ENCODE measurements around the gene LMO7. TPM values are rescaled to one million over a fixed set of nuclear protein-coding genes. Genes with fewer than 3 reads are reported as not detected.

Gene LMO7
- total RNA-seq, 1 experiment from 2014 or later = 105 TPM

- TF ChIP-seq CTCF (IDR thresholded peaks at IDR 0.05; ENCODE audit: unreplicated experiment) = no peak
- CTCF ChIA-PET = no interaction called here
- Mint-ChIP-seq H3K27me3 (ENCODE audit: unreplicated experiment) (no peaks in the 10 kb centered on the region), H3K4me1 (ENCODE audit: low read depth, unreplicated experiment) (peaks cover 8% of the 10 kb centered on the region), H3K27ac (ENCODE audit: unreplicated experiment) (no peak overlapping the region), H3K9me3 (ENCODE audit: low read depth, unreplicated experiment) (no peaks in the 10 kb centered on the region), H3K4me3 (ENCODE audit: low read depth, unreplicated experiment) (no peak overlapping the region), H3K36me3 (ENCODE audit: insufficient read depth, unreplicated experiment) (peaks cover 16% of the 10 kb centered on the region)
- no peak for DNase-seq
- no TSS peak for BruUV-seq (replicated peaks)
- intact Hi-C loops (cut with micrococcal nuclease; ENCODE audit: unreplicated experiment) = loop anchor here (10.0 kb wide), 1 partner anchor 92 kb away; no protein-coding TSS in a partner anchor
Measured at GRCh38 chr13:75702476-75702875, 66.3 kb downstream of the LMO7 start.

- no peak for TF ChIP-seq CTCF (IDR thresholded peaks at IDR 0.05; ENCODE audit: unreplicated experiment)
- H3K9me3 Mint-ChIP-seq (ENCODE audit: low read depth, unreplicated experiment) = no peaks in the 10 kb centered on the region
- no peaks in the 10 kb centered on the region for H3K27me3 Mint-ChIP-seq (ENCODE audit: unreplicated experiment)
- CTCF ChIA-PET = interaction anchor here (1.5 kb wide), 1 partner anchor 161 kb away, joined by 3 read pairs; no protein-coding TSS in a partner anchor
- H3K27ac Mint-ChIP-seq (ENCODE audit: unreplicated experiment) = no peak overlapping the region
- intact Hi-C loops (cut with micrococcal nuclease; ENCODE audit: unreplicated experiment) = loop anchor here (2.0 to 10.0 kb wide), 2 partner anchors 57 to 91 kb away; no protein-coding TSS in a partner anchor
- peaks cover 8% of the 10 kb centered on the region for H3K4me1 Mint-ChIP-seq (ENCODE audit: low read depth, unreplicated experiment)
- no peak for DNase-seq
- H3K4me3 Mint-ChIP-seq (ENCODE audit: low read depth, unreplicated experiment) = no peak overlapping the region
- BruUV-seq (replicated peaks) = no TSS peak
- H3K36me3 Mint-ChIP-seq (ENCODE audit: insufficient read depth, unreplicated experiment) = peaks cover 16% of the 10 kb centered on the region
Measured at GRCh38 chr13:75703769-75704168, 67.6 kb downstream of the LMO7 start.

GRCh38 chr13:75704194-75704926, 68.2 kb downstream of the LMO7 start:
- DNase-seq = no peak
- H3K4me3 Mint-ChIP-seq (ENCODE audit: low read depth, unreplicated experiment) = no peak overlapping the region
- intact Hi-C loops (cut with micrococcal nuclease; ENCODE audit: unreplicated experiment) = loop anchor here (2.0 to 10.0 kb wide), 2 partner anchors 56 to 90 kb away; no protein-coding TSS in a partner anchor
- H3K27me3 Mint-ChIP-seq (ENCODE audit: unreplicated experiment) = no peaks in the 10 kb centered on the region
- no peak for TF ChIP-seq CTCF (IDR thresholded peaks at IDR 0.05; ENCODE audit: unreplicated experiment)
- peaks cover 13% of the 10 kb centered on the region for H3K36me3 Mint-ChIP-seq (ENCODE audit: insufficient read depth, unreplicated experiment)
- H3K4me1 Mint-ChIP-seq (ENCODE audit: low read depth, unreplicated experiment) = peaks cover 4% of the 10 kb centered on the region
- H3K9me3 Mint-ChIP-seq (ENCODE audit: low read depth, unreplicated experiment) = no peaks in the 10 kb centered on the region
- H3K27ac Mint-ChIP-seq (ENCODE audit: unreplicated experiment) = no peak overlapping the region
- CTCF ChIA-PET = interaction anchor here (0.6 to 1.5 kb wide), 3 partner anchors 8 to 161 kb away, joined by 3 to 6 read pairs (median 3); no protein-coding TSS in a partner anchor
- BruUV-seq (replicated peaks) = no TSS peak

- intact Hi-C loops (cut with micrococcal nuclease; ENCODE audit: unreplicated experiment) = loop anchor here (2.0 to 10.0 kb wide), 2 partner anchors 56 to 90 kb away; no protein-coding TSS in a partner anchor
- Mint-ChIP-seq H3K36me3 (ENCODE audit: insufficient read depth, unreplicated experiment) (peaks cover 9% of the 10 kb centered on the region), H3K4me1 (ENCODE audit: low read depth, unreplicated experiment) (no peaks in the 10 kb centered on the region), H3K27ac (ENCODE audit: unreplicated experiment) (peak overlapping the region; percentile 93), H3K9me3 (ENCODE audit: low read depth, unreplicated experiment) (no peaks in the 10 kb centered on the region), H3K27me3 (ENCODE audit: unreplicated experiment) (no peaks in the 10 kb centered on the region), H3K4me3 (ENCODE audit: low read depth, unreplicated experiment) (peak overlapping the region; percentile 45)
- no peak for TF ChIP-seq CTCF (IDR thresholded peaks at IDR 0.05; ENCODE audit: unreplicated experiment)
- DNase-seq = peak; percentile 63
- CTCF ChIA-PET = interaction anchor here (0.6 to 1.5 kb wide), 3 partner anchors 9 to 160 kb away, joined by 3 to 6 read pairs (median 3); no protein-coding TSS in a partner anchor
- BruUV-seq (replicated peaks) = TSS peak; percentile 61
Measured at GRCh38 chr13:75704927-75705288, 68.8 kb downstream of the LMO7 start.
